Stimulated activated CD4-positive, alpha-beta T cell treated with anti-CD3 and anti-CD28 coated beads, Interleukin-4, amount 100 ng/mL, for 24 hours (primary cell): ENCODE results near the gene SAMD5.

Experiments
- DNase-seq: peaks from one replicate; pipeline ENCODE4 v3.0.0-alpha.2; 2020

Gene SAMD5

DNA sequence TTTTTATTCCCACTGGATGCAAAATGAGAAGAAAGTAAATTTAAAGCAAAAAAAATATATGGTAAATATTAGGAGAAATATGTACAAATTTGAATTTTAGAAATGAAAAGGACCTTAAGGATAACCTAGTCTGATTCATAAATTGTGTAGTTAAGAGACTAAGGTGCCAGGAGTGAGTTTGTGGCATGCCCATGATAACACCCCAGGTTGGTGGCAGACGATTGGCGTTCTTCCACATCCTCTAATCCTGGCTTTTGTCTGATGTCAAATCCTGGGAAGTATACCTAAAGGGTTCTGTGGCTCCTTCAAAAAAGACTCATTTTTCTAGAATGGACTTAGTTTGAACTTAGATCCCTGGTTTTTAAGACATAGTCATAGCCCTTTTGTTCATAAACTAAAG, 62.2 kb downstream of the SAMD5 start:
- DNase-seq = no peak

DNA sequence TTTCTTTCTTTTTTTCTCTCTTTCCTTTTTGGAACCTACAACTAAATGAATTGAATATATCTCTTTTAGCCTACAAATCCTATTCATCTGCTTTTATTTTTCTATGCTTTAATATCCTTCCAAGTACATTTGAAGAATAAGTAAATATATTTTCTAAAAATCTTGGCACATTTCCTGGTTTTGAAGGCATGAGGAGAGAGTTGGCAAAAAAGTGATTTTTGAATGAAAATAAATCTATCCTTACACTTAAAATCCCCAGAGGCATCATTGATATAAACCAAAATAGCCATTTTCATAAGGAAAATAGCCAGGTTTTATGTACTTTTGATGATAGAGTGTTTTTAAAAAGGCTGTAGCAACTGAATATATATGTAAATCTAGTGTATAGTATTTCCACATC, 69.0 kb downstream of the SAMD5 start:
- DNase-seq = no peak

DNA sequence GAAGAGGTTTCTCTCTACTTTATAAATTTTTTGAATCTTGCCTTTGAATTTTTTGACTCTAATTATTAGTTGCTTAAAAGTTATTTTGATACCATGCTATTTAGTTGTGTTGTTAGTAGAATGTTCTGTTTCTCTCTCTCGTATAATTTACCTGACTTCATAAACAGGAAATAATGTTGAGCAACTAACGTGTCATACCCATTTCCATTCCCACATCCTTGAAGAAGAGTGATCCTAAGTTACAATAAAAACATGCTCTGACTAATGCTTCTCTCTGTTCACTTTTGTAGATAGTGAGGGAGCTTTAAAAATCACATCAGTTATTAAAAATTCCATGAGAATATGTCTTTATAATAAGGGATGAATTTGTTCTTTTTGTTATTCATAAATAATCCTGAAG, 69.7 kb downstream of the SAMD5 start:
- no peak for DNase-seq

DNA sequence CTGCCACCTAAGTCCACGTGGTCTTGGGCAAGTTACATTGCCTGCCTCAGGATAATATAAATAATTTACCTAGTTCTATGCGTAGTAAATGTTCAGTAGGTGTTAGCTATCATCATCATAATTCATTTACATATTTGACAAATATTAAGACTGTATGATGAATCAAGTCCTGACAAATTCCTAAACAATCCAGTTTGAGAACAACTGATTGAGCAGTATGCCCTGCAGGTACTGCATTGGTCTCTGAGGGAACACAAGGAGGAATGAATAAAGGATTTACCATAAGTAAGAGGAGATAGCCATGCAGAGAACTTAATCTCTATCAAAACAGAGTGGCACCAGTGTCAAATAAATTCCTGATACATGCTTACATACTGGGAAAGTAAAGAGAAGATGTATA, 70.4 kb downstream of the SAMD5 start:
- DNase-seq = no peak

DNA sequence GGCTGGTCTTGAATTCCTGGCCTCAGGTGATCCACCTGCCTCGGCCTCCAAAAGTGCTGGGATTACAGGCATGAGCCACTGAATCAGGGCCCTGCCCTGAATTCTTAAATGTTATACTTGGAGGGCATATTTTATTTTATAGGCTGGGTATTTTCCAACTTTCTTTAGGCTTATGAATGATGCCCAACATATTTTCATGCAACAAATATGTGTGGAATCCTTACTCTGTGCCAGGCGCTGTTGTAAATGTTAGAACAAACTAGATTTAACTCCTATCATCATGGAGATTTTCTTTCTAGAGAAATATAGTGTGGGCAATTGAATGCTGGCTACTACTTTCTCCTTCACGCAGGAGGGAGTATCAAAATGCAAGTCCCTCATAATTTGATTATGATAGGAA, 71.2 kb downstream of the SAMD5 start:
- no peak for DNase-seq

DNA sequence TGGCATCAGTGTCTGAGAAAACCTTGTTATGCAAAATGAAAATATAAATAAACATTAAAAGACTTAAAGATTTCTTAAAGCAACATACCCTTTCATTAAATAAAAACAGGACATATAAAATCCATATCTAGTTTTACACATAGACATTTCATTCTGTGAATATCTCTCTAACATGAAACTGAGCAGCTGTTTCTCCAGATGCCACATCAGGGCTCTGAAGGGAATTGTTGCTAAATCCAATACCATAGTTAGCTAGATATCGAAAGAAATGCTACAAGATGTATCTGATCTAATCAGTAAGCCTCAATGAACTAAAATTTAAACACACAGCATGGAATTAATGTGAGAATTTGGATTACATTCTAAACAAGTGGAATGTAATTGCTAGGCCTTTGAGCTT, 74.5 kb downstream of the SAMD5 start:
- DNase-seq = no peak

DNA sequence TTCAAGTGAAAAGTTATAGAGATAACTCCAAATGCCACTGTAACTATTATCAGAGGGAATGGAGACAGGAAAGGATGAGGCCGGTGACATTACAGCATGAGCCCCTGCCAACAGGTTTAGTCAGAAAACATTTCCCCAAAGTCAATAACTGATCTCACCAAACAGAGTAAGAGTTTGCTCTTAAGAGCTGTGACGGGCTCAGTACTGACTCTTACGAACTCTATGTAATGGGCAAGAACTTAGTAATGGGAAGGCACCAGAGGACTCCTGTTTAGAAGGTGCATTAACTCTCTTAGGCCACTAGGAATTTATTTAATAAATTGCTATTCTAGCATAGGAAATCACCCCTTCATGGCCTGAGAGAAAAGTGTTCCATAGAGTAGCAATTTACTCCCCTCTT, 76.8 kb downstream of the SAMD5 start:
- no peak for DNase-seq

DNA sequence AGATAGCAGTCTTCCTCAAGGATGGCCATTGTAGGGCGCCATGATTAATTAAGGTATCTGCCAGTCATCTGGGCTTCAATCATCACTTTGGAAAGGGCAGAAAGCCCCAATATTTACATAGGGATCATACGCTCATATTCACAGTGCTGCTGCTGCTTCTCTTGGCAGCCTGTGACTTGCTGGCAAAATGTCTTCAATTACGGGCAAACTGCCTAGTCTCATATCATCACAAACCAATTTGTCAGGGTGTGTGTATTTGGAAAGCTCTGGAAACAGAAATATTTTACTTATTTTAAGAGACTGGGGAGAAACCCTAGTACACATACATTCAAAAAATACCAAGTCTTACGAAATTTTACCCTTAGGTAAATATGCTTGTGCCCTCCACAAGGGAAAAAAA, 77.6 kb downstream of the SAMD5 start:
- DNase-seq = no peak

DNA sequence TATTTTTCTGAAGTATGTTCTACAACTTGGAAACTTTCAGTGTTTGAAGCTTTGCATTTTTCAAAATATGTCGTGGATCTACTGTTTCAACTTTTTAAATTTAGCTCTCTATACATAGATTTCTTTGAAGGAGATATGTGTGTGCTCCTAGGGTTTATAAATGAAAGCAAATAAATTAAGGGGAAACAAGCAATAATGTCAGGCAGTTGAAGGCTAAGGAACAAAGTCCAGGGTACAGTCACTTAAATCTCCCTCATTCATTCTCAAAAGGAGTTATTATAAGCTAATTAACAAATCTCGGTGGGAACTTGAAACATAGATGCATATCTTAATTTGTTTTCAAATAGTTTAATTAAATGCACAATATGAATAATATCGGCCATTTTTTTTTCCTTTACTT, 79.4 kb downstream of the SAMD5 start:
- DNase-seq = no peak

DNA sequence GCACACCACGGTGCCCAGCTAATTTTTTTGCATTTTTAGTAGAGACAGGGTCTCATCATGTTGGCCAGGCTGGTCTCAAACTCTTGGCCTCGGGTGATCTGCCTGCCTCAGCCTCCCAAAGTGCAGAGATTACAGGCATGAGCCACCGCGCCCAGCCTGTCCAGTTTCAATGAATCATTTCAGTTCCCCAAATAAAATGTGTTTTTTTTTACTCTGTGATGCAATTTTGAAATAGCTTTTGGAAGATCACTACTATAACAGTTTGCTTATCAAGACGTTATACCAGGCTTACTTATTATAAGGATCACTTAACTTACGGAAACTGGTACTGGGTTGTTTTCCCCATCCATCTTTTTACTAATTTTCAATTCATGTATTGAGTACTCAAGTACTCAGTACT, 80.0 kb downstream of the SAMD5 start:
- no peak for DNase-seq

DNA sequence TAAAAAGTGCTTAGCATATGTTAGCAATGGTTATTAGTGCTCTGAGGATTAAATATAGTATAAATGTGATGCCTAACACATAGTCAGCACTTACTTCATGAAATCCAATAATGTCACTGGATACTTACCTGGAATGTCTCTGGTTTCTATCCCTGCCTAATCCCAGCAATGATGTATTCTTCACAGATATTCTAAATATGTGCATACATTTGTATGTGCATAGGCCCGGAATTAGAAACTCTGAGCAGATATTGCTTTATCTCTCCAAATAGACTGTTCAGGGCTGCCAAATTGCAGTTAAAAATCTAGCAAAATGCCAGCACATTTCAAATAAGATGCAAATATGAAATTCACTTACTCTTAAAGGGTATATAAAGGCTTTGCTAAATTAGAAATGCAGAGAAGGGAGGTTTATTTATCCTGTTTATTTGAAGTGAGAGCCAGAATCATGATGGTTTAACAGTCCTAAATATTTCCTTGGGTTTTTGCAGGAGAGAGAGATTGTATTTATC, 81.3 kb downstream of the SAMD5 start:
- no peak for DNase-seq

DNA sequence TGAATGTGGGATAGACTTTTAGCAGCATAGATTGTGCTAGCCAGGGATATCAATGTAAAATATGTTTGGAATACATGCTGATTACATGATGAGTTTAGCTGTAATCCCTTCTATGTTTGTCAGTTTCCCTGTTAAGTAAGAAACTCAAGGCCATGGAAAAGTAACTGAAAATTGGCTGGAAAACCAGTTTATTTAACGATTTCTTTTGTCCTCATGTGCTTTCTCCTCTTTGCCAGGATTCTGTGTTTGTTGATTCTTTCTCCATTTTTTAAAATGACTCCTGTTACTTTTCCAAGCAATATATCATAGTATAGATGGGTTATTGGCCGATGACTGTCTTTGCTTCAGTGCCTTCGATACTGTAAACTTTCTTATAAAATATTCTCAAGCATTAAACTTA, 87.5 kb downstream of the SAMD5 start:
- DNase-seq = no peak

DNA sequence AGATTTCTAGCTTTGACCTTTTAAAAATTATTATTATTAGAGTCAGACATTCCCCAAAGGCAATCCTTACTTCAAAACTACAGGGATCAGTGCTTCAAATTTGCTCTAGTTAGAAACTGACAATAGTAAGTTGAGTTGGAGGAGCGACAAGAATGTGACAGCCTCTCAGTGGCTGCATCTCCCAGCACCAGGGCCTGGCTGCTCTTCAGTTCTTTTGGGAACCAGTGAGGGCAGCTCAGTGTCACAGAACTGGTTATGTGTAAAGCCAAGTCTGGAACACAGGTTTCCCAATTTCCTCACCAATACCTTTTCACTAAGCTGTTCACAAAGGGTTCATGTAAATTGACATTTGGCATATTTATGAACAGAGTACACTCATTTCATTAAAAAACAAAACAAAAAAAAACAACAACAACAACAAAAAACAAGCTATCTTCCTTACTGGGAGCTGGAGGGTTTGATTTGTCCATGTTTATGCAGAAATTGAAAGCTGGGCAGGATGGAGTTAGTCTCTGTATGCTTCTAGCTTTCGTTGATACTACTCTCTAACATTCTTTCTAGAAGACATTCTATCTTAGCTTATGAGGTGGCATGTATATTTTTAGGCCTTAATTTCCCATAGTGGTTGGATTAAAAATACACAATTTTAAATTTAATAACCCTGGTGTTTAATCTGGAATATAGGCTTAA, 95.0 kb downstream of the SAMD5 start:
- no peak for DNase-seq

DNA sequence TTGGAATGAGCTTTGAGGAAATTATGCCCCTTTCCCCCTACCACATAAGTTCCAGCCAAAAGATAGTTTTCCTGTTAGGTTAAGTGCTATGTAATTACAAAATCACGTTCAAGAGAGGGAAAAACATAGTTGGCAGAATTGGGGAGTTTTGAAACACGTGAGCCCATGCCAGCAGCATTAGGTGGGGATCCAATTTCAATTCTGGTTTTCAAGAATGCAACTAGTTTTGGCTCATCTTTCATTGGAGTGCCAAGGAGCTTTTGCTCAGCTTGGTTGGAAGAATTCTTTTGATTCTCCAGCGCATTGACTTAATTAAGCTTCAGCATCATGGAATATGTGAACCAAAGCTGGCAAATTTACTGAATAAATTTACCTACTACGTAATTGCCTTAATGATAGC, 95.9 kb downstream of the SAMD5 start:
- no peak for DNase-seq

DNA sequence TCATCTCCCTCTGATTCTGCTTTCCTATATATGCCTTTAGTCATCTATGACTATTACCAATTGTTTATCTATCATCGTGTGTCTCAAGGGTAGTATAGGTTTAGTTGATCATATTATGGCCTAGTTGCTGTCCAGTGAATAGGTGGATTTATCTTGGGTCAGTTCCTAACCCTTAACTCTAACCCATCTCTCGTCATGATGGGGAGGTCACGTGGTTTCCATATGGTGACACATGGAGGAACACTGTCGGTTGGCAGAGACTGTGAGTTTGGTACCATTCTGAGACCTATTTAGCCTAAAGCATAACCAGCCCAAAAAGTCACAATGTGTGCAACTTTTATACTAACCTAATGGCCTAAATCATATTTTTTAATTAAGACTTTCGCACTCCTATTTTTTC, 103.5 kb downstream of the SAMD5 start:
- no peak for DNase-seq

DNA sequence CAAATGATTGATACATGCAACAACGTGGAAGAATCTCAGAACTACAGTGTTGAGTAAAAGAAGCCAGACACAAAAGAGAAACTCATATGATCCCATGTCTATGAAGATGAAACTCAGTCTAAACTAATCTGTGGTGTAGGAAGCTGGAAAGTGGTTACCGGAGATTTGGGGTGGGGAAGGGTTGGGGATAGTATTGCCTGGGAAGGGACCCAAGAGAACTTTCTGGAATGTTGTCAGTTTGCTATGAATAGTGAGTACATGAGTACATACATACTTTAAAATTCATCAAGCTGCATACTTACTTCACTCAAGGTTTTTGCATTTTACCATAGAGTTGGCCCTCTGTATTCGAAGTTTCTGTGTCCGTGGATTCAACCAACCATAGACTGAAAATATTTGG, 106.0 kb downstream of the SAMD5 start:
- no peak for DNase-seq

DNA sequence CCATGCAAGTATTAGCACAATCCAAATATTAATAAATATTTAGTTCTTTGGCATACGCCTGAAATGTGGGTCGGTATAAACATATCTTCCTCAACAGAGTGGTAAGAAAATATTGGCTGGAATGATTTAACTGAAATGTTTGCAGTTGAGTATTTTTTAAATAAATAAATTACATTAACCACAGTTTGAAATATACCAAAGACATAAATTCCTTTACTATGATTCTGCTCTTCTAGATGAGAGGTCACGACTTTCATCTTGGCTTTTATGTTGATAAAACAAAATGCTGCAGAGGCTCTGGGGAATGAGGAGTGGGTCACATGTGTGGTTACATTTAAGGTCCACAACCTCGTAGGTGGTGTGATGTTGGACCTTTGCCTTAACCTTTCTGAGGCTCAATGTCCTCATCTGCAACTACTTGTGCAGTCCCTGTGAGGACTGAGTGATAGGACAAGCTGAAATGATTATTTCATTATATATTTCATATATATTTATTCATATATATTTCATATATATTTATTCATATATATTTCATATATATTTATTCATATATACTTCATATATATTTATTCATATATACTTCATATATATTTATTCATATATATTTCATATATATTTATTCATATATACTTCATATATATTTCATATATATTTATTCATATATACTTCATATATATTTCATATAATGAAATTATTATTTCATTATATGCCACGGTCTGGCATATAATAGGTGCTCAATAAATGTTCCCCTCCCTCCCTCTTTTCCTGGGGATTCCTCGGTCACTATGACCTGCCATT, 107.4 kb downstream of the SAMD5 start:
- no peak for DNase-seq

DNA sequence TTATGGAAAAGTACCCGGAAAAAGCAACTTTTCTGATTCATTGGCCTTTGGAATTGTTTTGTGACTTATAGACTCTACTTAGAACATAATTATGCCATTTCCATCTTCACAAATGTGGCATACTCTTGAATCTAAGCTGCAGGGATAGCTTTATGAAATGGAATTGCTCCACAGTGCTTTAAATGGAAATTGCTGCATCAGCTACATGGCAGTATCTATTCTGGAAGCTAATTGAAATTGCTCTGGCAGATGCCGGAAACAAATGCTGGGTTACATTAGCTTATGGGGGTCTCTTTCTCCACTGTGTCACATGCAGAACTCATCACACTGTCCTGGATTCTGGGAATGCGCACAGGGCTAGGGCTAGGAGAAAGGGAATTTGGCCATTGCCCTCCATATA, 108.9 kb downstream of the SAMD5 start:
- no peak for DNase-seq

DNA sequence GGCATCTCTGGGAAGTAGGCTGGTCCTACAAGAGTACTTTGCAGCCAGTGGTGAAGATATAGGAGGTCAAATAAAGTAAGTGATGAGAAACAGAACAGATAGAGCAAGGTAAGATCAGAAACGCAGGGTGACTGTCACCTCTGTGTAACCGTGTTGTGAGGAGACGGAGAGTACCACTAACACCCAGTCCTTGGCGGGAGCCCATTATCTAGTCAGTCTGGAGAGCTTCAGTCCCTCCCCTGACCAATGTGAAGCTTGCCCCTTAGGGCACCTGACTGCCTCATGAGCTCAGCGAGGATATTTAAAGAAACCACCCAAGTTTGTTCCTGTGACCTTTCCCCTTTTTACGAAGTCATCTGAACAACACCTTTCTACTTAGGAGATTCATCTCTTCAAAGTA, 110.0 kb downstream of the SAMD5 start:
- DNase-seq = no peak

DNA sequence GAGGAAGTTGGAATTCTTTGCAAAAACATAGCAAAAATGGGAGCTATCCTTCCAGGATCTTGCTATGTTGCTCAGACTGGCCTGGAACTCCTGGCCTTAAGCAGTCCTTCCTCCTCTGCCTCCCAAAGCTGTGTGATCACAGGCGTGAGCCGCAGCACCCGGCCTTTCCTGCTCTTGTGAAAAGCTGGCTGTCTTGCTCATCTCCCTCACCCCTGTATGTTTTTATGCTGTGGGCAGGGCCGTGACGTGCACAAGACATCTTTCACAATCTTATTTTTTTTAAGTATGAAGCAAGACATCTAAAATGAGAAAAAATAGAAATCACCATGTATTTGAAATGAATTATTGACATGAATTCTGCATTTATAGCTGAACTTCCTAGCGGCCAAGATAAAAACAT, 110.4 kb downstream of the SAMD5 start:
- no peak for DNase-seq
